Spleen (tissue), 11 donors: Measurements from ENCODE around the gene HSP90AB1. TPM values are rescaled to one million over a fixed set of nuclear protein-coding genes. Genes with fewer than 3 reads are reported as not detected.

ENCODE experiments used
- DNase-seq: peaks from one replicate; pipeline ENCODE4 v3.0.0-alpha.2; 2020
- H3K27ac ChIP-seq, 8 donors: fragments of 200-600 bp; sonication (generic) in 7 of 8; 1 replicate in 4 of 8; 2 replicates in 4 of 8; pipeline versions ENCODE4 v1.5.0 to v1.8.0; 2016 to 2021; ENCODE audit warnings: inconsistent platforms in 4 of 8, mild to moderate bottlenecking in 4 of 8, moderate library complexity in 1 of 8
- H3K27me3 ChIP-seq, 7 donors: fragments of 200-600 bp; sonication (generic) in 6 of 7; replicated peaks in 1 of 7; 1 replicate in 4 of 7; 2 replicates in 3 of 7; pipeline versions ENCODE4 v1.5.0 to v1.8.0; 2016 to 2021; ENCODE audit warnings: inconsistent platforms in 3 of 7, mild to moderate bottlenecking in 1 of 7
- H3K36me3 ChIP-seq, 6 donors: fragments of 200-600 bp; sonication (generic) in 5 of 6; 1 replicate in 4 of 6; 2 replicates in 2 of 6; pipeline versions ENCODE4 v1.5.0 to v1.8.0; 2016 to 2021; ENCODE audit warnings: inconsistent platforms in 2 of 6
- H3K4me1 ChIP-seq, 6 donors: fragments of 200-600 bp; sonication (generic) in 5 of 6; 1 replicate in 3 of 6; 2 replicates in 3 of 6; pipeline versions ENCODE4 v1.5.0 to v1.8.0; 2016 to 2021; ENCODE audit warnings: inconsistent platforms in 3 of 6
- H3K4me3 ChIP-seq, 8 donors: fragments of 200-600 bp; sonication (generic) in 7 of 8; 1 replicate in 4 of 8; 2 replicates in 4 of 8; pipeline versions ENCODE4 v1.5.0 to v1.8.0; 2016 to 2021; ENCODE audit warnings: inconsistent platforms in 4 of 8, mild to moderate bottlenecking in 4 of 8, moderate library complexity in 2 of 8
- H3K9me3 ChIP-seq, 8 donors: fragments of 200-600 bp; sonication (generic) in 7 of 8; 1 replicate in 4 of 8; 2 replicates in 4 of 8; pipeline versions ENCODE4 v1.5.0 to v1.8.0; 2016 to 2021; ENCODE audit warnings: inconsistent platforms in 4 of 8
- POLR2A ChIP-seq, 3 donors: fragments of 450-650 bp; IDR thresholded peaks; one replicate each; pipeline ENCODE4 v1.5.1; 2017; ENCODE audit warnings: antibody characterized with exemption in 3 of 3, mild to moderate bottlenecking in 1 of 3
- POLR2AphosphoS5 ChIP-seq, 3 donors: sonication (generic); formaldehyde crosslinking; IDR thresholded peaks; one replicate each; pipeline ENCODE4 v1.5.1; 2017; ENCODE audit warnings: antibody characterized with exemption in 3 of 3
- WGBS, 5 donors: extraction: QIAGEN DNeasy Blood & Tissue Kit in 3 of 5; methylation state at CpG; one replicate each; pipeline versions ENCODE4 v1.1.5 to v1.1.7; 2013 to 2018; 5-methylcytosine and 5-hydroxymethylcytosine counted together
- intact Hi-C: fragments of 100-400 bp; cut with DNase I; formaldehyde crosslinking; loops from one replicate; pipeline ENCODE4 v1.15.0; 2023; ENCODE audit warnings: low total_unique reads
- polyA plus RNA-seq, 3 donors: library from polyadenylated mRNA; stranded (reverse); fragments of 200-250 nt; gene quantifications; one replicate each; pipeline ENCODE4 v1.2.1, GENCODE V29; 2013
- total RNA-seq, 7 donors: library from RNA; depleted of rRNA in 3 of 7; stranded (reverse); fragments of >200 nt in 3 of 7; fragmentation: NEBNext Ultra II Directional in 4 of 7; extraction: Animal tissue kit (Norgen Biotek cat#: 25700) in 4 of 7; gene quantifications; one replicate each; pipeline versions ENCODE4 v1.1.0 to v1.2.1, GENCODE V29; 2016 to 2021
- TF ChIP-seq, protein P1 (sequence below), 11 experiments: fragments of 200-600 bp in 7 of 11; fragments of 450-650 bp in 4 of 11; sonication (generic) in 4 of 11; IDR thresholded peaks in 8 of 11; conservative IDR thresholded peaks in 3 of 11; 1 replicate in 7 of 11; 2 replicates in 4 of 11; pipeline versions ENCODE4 v1.4.0 to v1.8.0; 2016 to 2021; ENCODE audit warnings: antibody characterized with exemption in 11 of 11, inconsistent platforms in 4 of 11, mild to moderate bottlenecking in 1 of 11
- donor health status: healthy with polysubstance abuse.
- donor health status: DM: no; HTN: no; CAD: no; lungs with moderate emphysema.
- donor health status: DM: no; HTN: no; CAD: no.
- donor health status: Bipolar disorder and iron deficiency.
- donor health status: healthy.
- donor health status: DM: no; HTN: no; CAD: no.
- donor health status: DM: yes; HTN: yes; CAD: no.

Gene HSP90AB1
- total and polyA plus RNA-seq, 10 donors: 196 to 546 (median 386) TPM

DNA sequence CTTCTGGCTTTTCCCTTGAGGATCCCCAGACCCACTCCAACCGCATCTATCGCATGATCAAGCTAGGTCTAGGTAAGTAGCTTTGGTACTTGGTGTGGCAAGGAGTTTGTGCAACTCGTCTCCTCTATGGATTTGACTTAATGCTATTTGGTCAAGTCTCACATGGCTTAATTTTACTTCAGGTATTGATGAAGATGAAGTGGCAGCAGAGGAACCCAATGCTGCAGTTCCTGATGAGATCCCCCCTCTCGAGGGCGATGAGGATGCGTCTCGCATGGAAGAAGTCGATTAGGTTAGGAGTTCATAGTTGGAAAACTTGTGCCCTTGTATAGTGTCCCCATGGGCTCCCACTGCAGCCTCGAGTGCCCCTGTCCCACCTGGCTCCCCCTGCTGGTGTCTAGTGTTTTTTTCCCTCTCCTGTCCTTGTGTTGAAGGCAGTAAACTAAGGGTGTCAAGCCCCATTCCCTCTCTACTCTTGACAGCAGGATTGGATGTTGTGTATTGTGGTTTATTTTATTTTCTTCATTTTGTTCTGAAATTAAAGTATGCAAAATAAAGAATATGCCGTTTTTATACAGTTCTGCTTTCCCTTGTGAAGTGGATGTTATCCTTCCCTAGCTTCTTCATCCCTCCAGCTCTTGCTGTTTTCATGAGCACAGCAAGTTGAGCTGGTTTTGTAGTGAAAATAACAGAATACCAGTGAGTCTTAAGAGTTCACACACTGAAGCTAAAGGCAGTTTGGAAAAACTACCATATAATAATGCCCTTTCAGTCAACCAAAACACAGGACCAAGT lies 6.6 kb downstream of the HSP90AB1 start:
- intact Hi-C loops: no loop called here
- Histone ChIP-seq H3K27me3 (no peaks in the 10 kb centered on the region), H3K36me3 (peaks cover 10 to 82% (median 76%) of the 10 kb centered on the region in 6 donors), H3K9me3 (no peaks in the 10 kb centered on the region), H3K4me3 (no peak overlapping the region), H3K4me1 (peaks cover 30 to 98% (median 81%) of the 10 kb centered on the region in 6 donors), H3K27ac (peak overlapping the region in 1 of 8 donors; percentile 5)
- peak; percentile 75 for DNase-seq
- no peak for TF ChIP-seq POLR2A (IDR thresholded peaks at IDR 0.05)
- TF ChIP-seq, protein P1, sequence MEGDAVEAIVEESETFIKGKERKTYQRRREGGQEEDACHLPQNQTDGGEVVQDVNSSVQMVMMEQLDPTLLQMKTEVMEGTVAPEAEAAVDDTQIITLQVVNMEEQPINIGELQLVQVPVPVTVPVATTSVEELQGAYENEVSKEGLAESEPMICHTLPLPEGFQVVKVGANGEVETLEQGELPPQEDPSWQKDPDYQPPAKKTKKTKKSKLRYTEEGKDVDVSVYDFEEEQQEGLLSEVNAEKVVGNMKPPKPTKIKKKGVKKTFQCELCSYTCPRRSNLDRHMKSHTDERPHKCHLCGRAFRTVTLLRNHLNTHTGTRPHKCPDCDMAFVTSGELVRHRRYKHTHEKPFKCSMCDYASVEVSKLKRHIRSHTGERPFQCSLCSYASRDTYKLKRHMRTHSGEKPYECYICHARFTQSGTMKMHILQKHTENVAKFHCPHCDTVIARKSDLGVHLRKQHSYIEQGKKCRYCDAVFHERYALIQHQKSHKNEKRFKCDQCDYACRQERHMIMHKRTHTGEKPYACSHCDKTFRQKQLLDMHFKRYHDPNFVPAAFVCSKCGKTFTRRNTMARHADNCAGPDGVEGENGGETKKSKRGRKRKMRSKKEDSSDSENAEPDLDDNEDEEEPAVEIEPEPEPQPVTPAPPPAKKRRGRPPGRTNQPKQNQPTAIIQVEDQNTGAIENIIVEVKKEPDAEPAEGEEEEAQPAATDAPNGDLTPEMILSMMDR (IDR thresholded peaks at IDR 0.05 in 8 of 11, conservative IDR thresholded peaks at IDR 0.05 in 3 of 11): peak in 9 of 11 experiments; percentile 15 to 60 (median 46)
- 55 to 72% (median 66%) methylated on average over 10 of the region's 10 CpGs for WGBS, 5 donors

DNA sequence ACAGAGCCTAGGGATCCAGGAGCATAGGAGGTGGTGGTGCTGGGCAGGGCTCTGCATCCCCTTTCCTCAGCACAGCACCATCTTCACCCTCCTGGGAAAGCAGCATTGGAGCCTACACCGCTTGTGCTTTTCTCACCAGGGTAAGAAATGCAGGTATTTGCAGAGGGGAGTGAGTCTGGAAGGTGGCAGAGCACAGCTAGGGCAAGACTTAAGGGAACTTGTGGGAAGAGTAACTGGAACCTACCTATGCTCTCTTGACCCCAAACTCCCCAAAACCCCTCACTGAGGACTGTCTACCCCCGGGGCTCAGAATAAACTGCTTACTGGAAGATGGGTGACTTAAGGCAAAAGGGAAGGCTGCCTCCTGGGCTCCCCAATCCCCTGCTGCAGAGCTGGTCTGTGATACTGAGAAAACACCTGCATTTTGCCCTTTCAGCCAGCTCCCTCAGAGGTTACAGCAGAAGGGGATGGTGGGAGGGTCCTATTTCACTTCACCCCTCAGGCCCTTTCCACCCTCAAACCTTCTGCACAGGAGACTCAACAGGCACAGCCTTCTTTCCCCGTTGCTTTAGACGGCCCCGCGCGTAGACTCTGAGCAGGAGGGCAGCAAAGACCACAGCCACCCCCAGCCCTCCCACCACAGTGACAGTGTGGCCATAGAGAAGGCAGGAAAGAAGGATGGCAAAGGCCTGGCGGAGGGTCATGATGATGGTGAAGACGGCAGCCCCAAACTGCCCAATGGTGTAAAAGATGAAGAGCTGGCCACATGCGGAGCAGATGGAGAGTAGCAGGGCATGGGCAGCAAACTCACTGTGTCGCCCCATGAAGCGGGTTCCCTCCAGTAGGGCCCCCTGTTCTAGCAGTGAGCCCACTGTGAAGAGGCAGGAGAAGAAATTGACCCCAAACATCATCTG lies 7.5 kb downstream of the HSP90AB1 start:
- Histone ChIP-seq H3K4me3 (no peak overlapping the region), H3K36me3 (peaks cover 7 to 82% (median 75%) of the 10 kb centered on the region in 6 donors), H3K4me1 (peaks cover 24 to 98% (median 81%) of the 10 kb centered on the region in 6 donors), H3K27ac (peak overlapping the region in 3 of 8 donors; percentile 5 to 98 (median 96)), H3K9me3 (no peaks in the 10 kb centered on the region), H3K27me3 (no peaks in the 10 kb centered on the region)
- 70 to 87% (median 82%) methylated on average over 12 of the region's 12 CpGs for WGBS, 5 donors
- intact Hi-C loops: no loop called here
- TF ChIP-seq POLR2A (IDR thresholded peaks at IDR 0.05): no peak
- peak in 1 of 3 donors; percentile 39 for TF ChIP-seq POLR2AphosphoS5 (IDR thresholded peaks at IDR 0.05)
- TF ChIP-seq, protein P1 (IDR thresholded peaks at IDR 0.05 in 8 of 11, conservative IDR thresholded peaks at IDR 0.05 in 3 of 11): no peak
- peak; percentile 66 for DNase-seq

DNA sequence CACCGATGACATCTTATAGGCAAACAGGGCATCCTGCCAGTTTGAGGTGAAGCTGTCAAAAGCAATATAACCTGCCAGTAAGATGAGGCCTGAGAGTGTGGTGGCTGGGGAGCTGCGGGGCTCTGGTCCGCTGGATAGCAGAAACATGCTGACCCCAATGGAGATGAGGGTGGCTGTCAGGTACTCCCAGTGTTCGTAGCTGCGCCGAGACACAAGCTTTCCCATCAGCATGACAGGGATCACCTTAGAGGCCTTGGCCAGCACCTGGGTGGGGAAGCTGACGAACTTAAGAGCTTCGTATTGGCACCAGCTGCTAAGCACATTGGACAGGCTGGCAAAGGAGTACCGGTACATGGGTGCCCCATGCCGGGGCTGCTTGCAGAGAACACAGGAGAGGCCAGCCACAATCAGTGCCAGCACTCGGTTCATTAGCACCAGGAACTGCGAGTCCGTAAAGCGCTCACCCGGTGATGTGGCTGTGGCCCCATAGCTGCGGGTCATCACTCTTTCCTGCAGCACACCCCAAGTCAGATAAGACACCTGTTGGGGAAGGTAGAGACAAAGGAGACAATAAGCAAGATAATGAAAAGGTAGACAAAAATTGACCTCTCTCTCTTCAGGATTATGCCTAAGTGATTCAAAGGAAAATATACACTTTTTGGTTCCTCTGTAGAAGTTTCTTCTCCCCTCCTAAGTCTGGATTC lies 8.4 kb downstream of the HSP90AB1 start:
- H3K27ac ChIP-seq: peak overlapping the region in 6 of 8 donors; percentile 91 to 98 (median 96)
- peak; percentile 72 for DNase-seq
- no peaks in the 10 kb centered on the region for H3K9me3 ChIP-seq
- H3K4me3 ChIP-seq: peak overlapping the region in 1 of 8 donors; percentile 98
- peaks cover 7 to 82% (median 75%) of the 10 kb centered on the region in 6 donors for H3K36me3 ChIP-seq
- H3K4me1 ChIP-seq: peaks cover 24 to 98% (median 82%) of the 10 kb centered on the region in 6 donors
- 69 to 83% (median 72%) methylated on average over 15 to 16 of the region's 16 CpGs for WGBS, 5 donors
- H3K27me3 ChIP-seq: no peaks in the 10 kb centered on the region
- no peak for TF ChIP-seq POLR2A (IDR thresholded peaks at IDR 0.05)
- peak; percentile 46 to 55 (median 50) for TF ChIP-seq POLR2AphosphoS5 (IDR thresholded peaks at IDR 0.05)
- TF ChIP-seq, protein P1 (IDR thresholded peaks at IDR 0.05 in 8 of 11, conservative IDR thresholded peaks at IDR 0.05 in 3 of 11): no peak
- intact Hi-C loops: no loop called here
